ENCODE results near the gene NF1. TPM values are rescaled to one million over a fixed set of nuclear protein-coding genes. Genes with fewer than 3 reads are reported as not detected.
"Not testable (repeated sequence)": the region's sequence is repeated elsewhere in the genome, so short reads cannot be mapped to it uniquely, and the experiment has no call there.

Gene NF1
- total RNA-seq, 2 experiments from 2014 or later = 22.1 to 28.6 TPM

- no peak for DNase-seq
- CTCF ChIA-PET = interaction anchor here (1.2 kb wide), 1 partner anchor 54 kb away, joined by 4 read pairs; no protein-coding TSS in a partner anchor
- Mint-ChIP-seq H3K4me3 (no peak overlapping the region), H3K27ac (no peak overlapping the region), H3K9me3 (ENCODE audit: low read depth) (no peaks in the 10 kb centered on the region), H3K4me1 (no peaks in the 10 kb centered on the region), H3K36me3 (peaks cover 17% of the 10 kb centered on the region), H3K27me3 (no peaks in the 10 kb centered on the region)
- no peak for ATAC-seq
Observed at GRCh38 chr17:31269578-31269983, 174.8 kb downstream of the NF1 start.

- Mint-ChIP-seq H3K36me3 (peaks cover 13% of the 10 kb centered on the region), H3K4me1 (no peaks in the 10 kb centered on the region), H3K4me3 (no peak overlapping the region), H3K27ac (no peak overlapping the region), H3K27me3 (no peaks in the 10 kb centered on the region), H3K9me3 (ENCODE audit: low read depth) (no peaks in the 10 kb centered on the region)
- CTCF ChIA-PET = no interaction called here
- DNase-seq = no peak
- ATAC-seq = no peak
Observed at GRCh38 chr17:31272236-31272635, 177.5 kb downstream of the NF1 start.

- no peaks in the 10 kb centered on the region for H3K27me3 Mint-ChIP-seq
- ATAC-seq (no peak), DNase-seq (no peak)
- H3K9me3 Mint-ChIP-seq (ENCODE audit: low read depth) = no peaks in the 10 kb centered on the region
- H3K4me1 Mint-ChIP-seq = no peaks in the 10 kb centered on the region
- H3K36me3 Mint-ChIP-seq = peaks cover 11% of the 10 kb centered on the region
- no peak overlapping the region for H3K4me3 Mint-ChIP-seq
- CTCF ChIA-PET = no interaction called here
- no peak overlapping the region for H3K27ac Mint-ChIP-seq
Observed at GRCh38 chr17:31272803-31273202, 178.0 kb downstream of the NF1 start.

GRCh38 chr17:31273516-31273915, 178.7 kb downstream of the NF1 start:
- Mint-ChIP-seq H3K27ac (no peak overlapping the region), H3K9me3 (ENCODE audit: low read depth) (no peaks in the 10 kb centered on the region), H3K27me3 (no peaks in the 10 kb centered on the region), H3K36me3 (peaks cover 9% of the 10 kb centered on the region), H3K4me3 (no peak overlapping the region), H3K4me1 (no peaks in the 10 kb centered on the region)
- no peak for ATAC-seq
- CTCF ChIA-PET = no interaction called here
- no peak for DNase-seq

GRCh38 chr17:31274252-31274651, 179.5 kb downstream of the NF1 start:
- no peak for DNase-seq
- H3K36me3 Mint-ChIP-seq = peaks cover 6% of the 10 kb centered on the region
- no peak overlapping the region for H3K27ac Mint-ChIP-seq
- no peaks in the 10 kb centered on the region for H3K9me3 Mint-ChIP-seq (ENCODE audit: low read depth)
- no peak overlapping the region for H3K4me3 Mint-ChIP-seq
- CTCF ChIA-PET = no interaction called here
- H3K27me3 Mint-ChIP-seq = no peaks in the 10 kb centered on the region
- H3K4me1 Mint-ChIP-seq = no peaks in the 10 kb centered on the region
- ATAC-seq = no peak

GRCh38 chr17:31275116-31275515, 180.3 kb downstream of the NF1 start:
- H3K4me1 Mint-ChIP-seq = no peaks in the 10 kb centered on the region
- no peaks in the 10 kb centered on the region for H3K27me3 Mint-ChIP-seq
- CTCF ChIA-PET = no interaction called here
- DNase-seq (no peak), ATAC-seq (no peak)
- H3K36me3 Mint-ChIP-seq = peaks cover 7% of the 10 kb centered on the region
- no peaks in the 10 kb centered on the region for H3K9me3 Mint-ChIP-seq (ENCODE audit: low read depth)
- H3K4me3 Mint-ChIP-seq = no peak overlapping the region
- H3K27ac Mint-ChIP-seq = no peak overlapping the region

- ATAC-seq (no peak), DNase-seq (no peak)
- no peaks in the 10 kb centered on the region for H3K27me3 Mint-ChIP-seq
- peaks cover 6% of the 10 kb centered on the region for H3K36me3 Mint-ChIP-seq
- CTCF ChIA-PET = no interaction called here
- H3K4me1 Mint-ChIP-seq = no peaks in the 10 kb centered on the region
- H3K27ac Mint-ChIP-seq = no peak overlapping the region
- no peaks in the 10 kb centered on the region for H3K9me3 Mint-ChIP-seq (ENCODE audit: low read depth)
- no peak overlapping the region for H3K4me3 Mint-ChIP-seq
Observed at GRCh38 chr17:31279401-31279800, 184.6 kb downstream of the NF1 start.

GRCh38 chr17:31281061-31281460, 186.3 kb downstream of the NF1 start:
- Mint-ChIP-seq H3K36me3 (peaks cover 6% of the 10 kb centered on the region), H3K4me3 (no peak overlapping the region), H3K27me3 (no peaks in the 10 kb centered on the region), H3K27ac (no peak overlapping the region), H3K4me1 (no peaks in the 10 kb centered on the region), H3K9me3 (ENCODE audit: low read depth) (no peaks in the 10 kb centered on the region)
- CTCF ChIA-PET = interaction anchor here (0.9 kb wide), 1 partner anchor 66 kb away, joined by 4 read pairs; no protein-coding TSS in a partner anchor
- no peak for DNase-seq
- no peak for ATAC-seq

GRCh38 chr17:31283841-31284240, 189.1 kb downstream of the NF1 start:
- H3K27me3 Mint-ChIP-seq = no peaks in the 10 kb centered on the region
- H3K36me3 Mint-ChIP-seq = peaks cover 9% of the 10 kb centered on the region
- H3K9me3 Mint-ChIP-seq (ENCODE audit: low read depth) = no peaks in the 10 kb centered on the region
- no peaks in the 10 kb centered on the region for H3K4me1 Mint-ChIP-seq
- no peak overlapping the region for H3K4me3 Mint-ChIP-seq
- no peak for ATAC-seq
- H3K27ac Mint-ChIP-seq = no peak overlapping the region
- CTCF ChIA-PET = no interaction called here
- DNase-seq = no peak

GRCh38 chr17:31286587-31286986, 191.8 kb downstream of the NF1 start:
- Mint-ChIP-seq H3K27me3 (no peaks in the 10 kb centered on the region), H3K4me1 (peaks cover 4% of the 10 kb centered on the region), H3K27ac (no peak overlapping the region), H3K4me3 (no peak overlapping the region), H3K36me3 (peaks cover 10% of the 10 kb centered on the region), H3K9me3 (ENCODE audit: low read depth) (no peaks in the 10 kb centered on the region)
- CTCF ChIA-PET = interaction anchor here (0.9 kb wide), 1 partner anchor 9 kb away, joined by 3 read pairs; no protein-coding TSS in a partner anchor
- DNase-seq (no peak), ATAC-seq (no peak)

- H3K4me1 Mint-ChIP-seq; CTCF ChIA-PET; H3K27ac Mint-ChIP-seq; DNase-seq; H3K4me3 Mint-ChIP-seq; H3K9me3 Mint-ChIP-seq (ENCODE audit: low read depth); H3K36me3 Mint-ChIP-seq; H3K27me3 Mint-ChIP-seq; ATAC-seq: not testable (repeated sequence)
Observed at GRCh38 chr17:31287932-31288331, 193.2 kb downstream of the NF1 start.

- H3K36me3 Mint-ChIP-seq = peaks cover 5% of the 10 kb centered on the region
- ATAC-seq (no peak), DNase-seq (no peak)
- no peak overlapping the region for H3K27ac Mint-ChIP-seq
- no peak overlapping the region for H3K4me3 Mint-ChIP-seq
- CTCF ChIA-PET = no interaction called here
- peaks cover 4% of the 10 kb centered on the region for H3K4me1 Mint-ChIP-seq
- H3K9me3 Mint-ChIP-seq (ENCODE audit: low read depth) = no peaks in the 10 kb centered on the region
- H3K27me3 Mint-ChIP-seq = no peaks in the 10 kb centered on the region
Observed at GRCh38 chr17:31289790-31290189, 195.0 kb downstream of the NF1 start.

- H3K27me3 Mint-ChIP-seq = no peaks in the 10 kb centered on the region
- peaks cover 7% of the 10 kb centered on the region for H3K36me3 Mint-ChIP-seq
- H3K9me3 Mint-ChIP-seq (ENCODE audit: low read depth) = no peaks in the 10 kb centered on the region
- ATAC-seq (no peak), DNase-seq (no peak)
- no peak overlapping the region for H3K4me3 Mint-ChIP-seq
- CTCF ChIA-PET = no interaction called here
- no peak overlapping the region for H3K27ac Mint-ChIP-seq
- H3K4me1 Mint-ChIP-seq = peaks cover 8% of the 10 kb centered on the region
Observed at GRCh38 chr17:31291820-31292219, 197.0 kb downstream of the NF1 start.

- no peak overlapping the region for H3K27ac Mint-ChIP-seq
- peaks cover 3% of the 10 kb centered on the region for H3K36me3 Mint-ChIP-seq
- H3K4me1 Mint-ChIP-seq = peaks cover 8% of the 10 kb centered on the region
- no peak overlapping the region for H3K4me3 Mint-ChIP-seq
- ATAC-seq = no peak
- DNase-seq = no peak
- no peaks in the 10 kb centered on the region for H3K9me3 Mint-ChIP-seq (ENCODE audit: low read depth)
- CTCF ChIA-PET = no interaction called here
- H3K27me3 Mint-ChIP-seq = no peaks in the 10 kb centered on the region
Observed at GRCh38 chr17:31293581-31293980, 198.8 kb downstream of the NF1 start.

GRCh38 chr17:31294231-31294630, 199.5 kb downstream of the NF1 start:
- H3K27me3 Mint-ChIP-seq = no peaks in the 10 kb centered on the region
- peaks cover 8% of the 10 kb centered on the region for H3K4me1 Mint-ChIP-seq
- DNase-seq (no peak), ATAC-seq (no peak)
- no peak overlapping the region for H3K27ac Mint-ChIP-seq
- no peak overlapping the region for H3K4me3 Mint-ChIP-seq
- H3K36me3 Mint-ChIP-seq = peaks cover 3% of the 10 kb centered on the region
- CTCF ChIA-PET = no interaction called here
- no peaks in the 10 kb centered on the region for H3K9me3 Mint-ChIP-seq (ENCODE audit: low read depth)
